Inferior parietal cortex (tissue), 1 donor: ENCODE measurements around the gene TACC2.
"Not testable (repeated sequence)": the region's sequence is repeated elsewhere in the genome, so short reads cannot be mapped to it uniquely, and the experiment has no call there.

Experiments used
- DNase-seq: peaks from one replicate; pipeline ENCODE4 v3.0.0-alpha.2; 2016; ENCODE audit errors: extremely low spot score

Gene TACC2

GRCh38 chr10:122089311-122090017, 100.5 kb downstream of the TACC2 start:
- no peak for DNase-seq

GRCh38 chr10:122091722-122092121, 102.8 kb downstream of the TACC2 start:
- DNase-seq: no peak

GRCh38 chr10:122093076-122093475, 104.1 kb downstream of the TACC2 start:
- DNase-seq: no peak

- DNase-seq: not testable (repeated sequence)
Measured at GRCh38 chr10:122096181-122096580, 107.2 kb downstream of the TACC2 start.

GRCh38 chr10:122096705-122097104, 107.7 kb downstream of the TACC2 start:
- no peak for DNase-seq

GRCh38 chr10:122097935-122098334, 109.0 kb downstream of the TACC2 start:
- no peak for DNase-seq

GRCh38 chr10:122098924-122099323, 110.0 kb downstream of the TACC2 start:
- DNase-seq: no peak

- no peak for DNase-seq
Measured at GRCh38 chr10:122099562-122099961, 110.6 kb downstream of the TACC2 start.

- DNase-seq: no peak
Measured at GRCh38 chr10:122102146-122102868, 113.3 kb downstream of the TACC2 start.

GRCh38 chr10:122102869-122103525, 114.0 kb downstream of the TACC2 start:
- DNase-seq: no peak

- DNase-seq: no peak
Measured at GRCh38 chr10:122103592-122103991, 114.6 kb downstream of the TACC2 start.

- not testable (repeated sequence) for DNase-seq
Measured at GRCh38 chr10:122108786-122109185, 119.8 kb downstream of the TACC2 start.

GRCh38 chr10:122112021-122112616, 123.2 kb downstream of the TACC2 start:
- DNase-seq: no peak

- DNase-seq: no peak
Measured at GRCh38 chr10:122112625-122113160, 123.7 kb downstream of the TACC2 start.

- no peak for DNase-seq
Measured at GRCh38 chr10:122113161-122113944, 124.4 kb downstream of the TACC2 start.

- DNase-seq: no peak
Measured at GRCh38 chr10:122113945-122114747, 125.2 kb downstream of the TACC2 start.

GRCh38 chr10:122115874-122116273, 126.9 kb downstream of the TACC2 start:
- DNase-seq: no peak

GRCh38 chr10:122116331-122116730, 127.4 kb downstream of the TACC2 start:
- no peak for DNase-seq

- DNase-seq: no peak
Measured at GRCh38 chr10:122117475-122117874, 128.5 kb downstream of the TACC2 start.

- DNase-seq: no peak
Measured at GRCh38 chr10:122120008-122120744, 131.2 kb downstream of the TACC2 start.
